GM12892 (cell line): ENCODE measurements around the gene SLC25A6.
A peak's percentile ranks its signal among the peaks of the same experiment; 100 is the strongest.

Experiments used
- POLR2A ChIP-seq: IDR thresholded peaks from 2 replicates; pipeline ENCODE4 v1.6.1; 2011; ENCODE audit warnings: low read depth, low read length, control low read depth
- POLR2AphosphoS5 ChIP-seq: IDR thresholded peaks from 2 replicates; pipeline ENCODE4 v1.6.1; 2011; ENCODE audit warnings: low read depth, low read length, control low read depth
- TAF1 ChIP-seq: IDR thresholded peaks from 2 replicates; pipeline ENCODE4 v1.6.1; 2011; ENCODE audit warnings: low read depth, mild to moderate bottlenecking, control low read depth, low read length, borderline replicate concordance

DNA sequence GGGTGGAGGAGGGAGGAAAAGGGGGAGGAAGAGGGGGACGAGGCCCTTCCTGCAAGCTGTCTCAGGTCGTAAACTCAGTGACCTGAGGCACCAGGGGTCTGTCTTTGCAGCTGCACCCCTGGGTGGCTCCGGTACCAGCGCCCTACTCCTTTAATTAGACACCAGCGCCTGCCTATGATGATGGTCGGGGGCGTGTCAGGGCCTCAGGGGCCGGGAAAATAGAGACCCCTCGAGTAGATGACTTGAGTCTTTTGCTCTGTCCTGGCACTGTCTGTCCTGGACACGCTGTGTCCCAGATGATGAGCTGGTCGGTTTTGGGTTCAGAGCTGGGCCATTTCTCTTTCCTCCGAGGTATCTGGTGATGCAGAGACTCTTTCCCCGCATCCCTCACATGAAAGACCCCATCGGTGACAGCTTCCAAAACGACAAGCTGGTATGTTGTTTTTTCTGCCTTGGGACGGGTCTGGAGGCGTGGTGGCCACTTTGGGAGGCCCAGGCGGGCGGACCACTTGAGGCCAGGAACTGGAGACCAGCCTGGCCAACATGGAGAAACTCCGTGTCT lies 11.2 kb downstream of the SLC25A6 start:
- TF ChIP-seq POLR2A (peak; percentile 65), TAF1 (no peak), POLR2AphosphoS5 (peak; percentile 50; the same call in 1 of the 2 replicates)
